Fibroblast of skin of back (primary cell): ENCODE results near the gene AK4. TPM values are rescaled to one million over a fixed set of nuclear protein-coding genes. Genes with fewer than 3 reads are reported as not detected.
"Not testable (repeated sequence)": the region's sequence is repeated elsewhere in the genome, so short reads cannot be mapped to it uniquely, and the experiment has no call there.

Experiments used
- DNase-seq: peaks from one replicate; pipeline ENCODE4 v3.0.0-alpha.2; 2013
- polyA plus RNA-seq, 2 experiments: library from polyadenylated mRNA; unstranded; fragments of 120-200 nt; gene quantifications; one replicate each; pipeline ENCODE4 v1.2.1, GENCODE V29; 2013; ENCODE audit not compliant: insufficient read length in 2 of 2

Gene AK4
- polyA plus RNA-seq (2013, experiment 1 of 2; ENCODE audit: insufficient read length), result 70.2 TPM
- 61.3 TPM for polyA plus RNA-seq (2013, experiment 2 of 2; ENCODE audit: insufficient read length)

DNA sequence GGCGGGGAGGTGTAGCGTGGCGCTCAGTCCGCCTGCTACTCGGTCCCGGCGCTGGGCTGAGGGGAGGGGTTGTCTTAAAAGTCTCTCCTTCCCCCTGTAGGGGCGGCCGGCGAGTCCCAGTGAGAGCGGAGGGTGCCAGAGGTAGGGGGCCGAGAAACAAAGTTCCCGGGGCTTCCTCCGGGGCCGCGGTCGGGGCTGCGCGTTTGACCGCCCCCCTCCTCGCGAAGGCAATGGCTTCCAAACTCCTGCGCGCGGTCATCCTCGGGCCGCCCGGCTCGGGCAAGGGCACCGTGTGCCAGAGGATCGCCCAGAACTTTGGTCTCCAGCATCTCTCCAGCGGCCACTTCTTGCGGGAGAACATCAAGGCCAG lies at the start of gene AK4:
Gene AK4, plus strand, starts transcription at position 26 of the 370 bp plus-strand sequence. Its CDS starts 205 bp downstream, at position 231.
- DNase-seq, result not testable (repeated sequence)

GRCh38 chr1:65103807-65104206 lies 44.2 kb upstream of the AK4 start:
- DNase-seq, result no peak

DNA sequence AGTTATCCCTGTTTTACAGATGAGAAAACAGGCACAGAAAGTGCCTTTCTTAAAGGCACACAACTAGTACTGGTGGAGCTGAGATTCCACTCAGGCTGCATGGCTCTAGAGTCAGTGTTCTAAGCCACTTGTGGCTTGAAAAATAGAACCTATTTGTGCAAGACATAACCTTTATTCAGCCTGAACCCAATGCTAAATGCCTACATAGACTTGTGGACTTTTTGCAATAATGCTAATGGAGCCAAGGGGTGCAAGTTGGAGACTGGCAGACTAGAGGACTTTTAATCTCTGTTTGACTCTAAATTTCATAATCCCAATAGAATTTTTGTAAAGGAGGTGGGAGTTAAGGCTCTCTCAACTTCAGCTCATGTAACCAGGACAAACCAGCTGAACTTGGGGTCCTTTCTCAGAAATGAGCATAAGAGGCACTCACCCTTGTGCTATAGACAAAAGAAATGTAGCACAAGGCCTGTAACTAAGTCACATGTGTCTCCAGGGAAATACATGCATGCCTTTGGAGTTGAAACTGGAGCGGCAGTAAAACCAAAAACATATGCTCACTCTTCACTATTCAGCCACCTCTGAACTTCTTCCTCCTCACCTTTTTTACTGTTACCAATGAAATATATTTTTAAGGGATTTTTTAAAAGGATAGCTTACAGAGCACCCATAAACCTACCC lies 43.0 kb upstream of the AK4 start:
- peak; percentile 44 for DNase-seq

- peak; percentile 42 for DNase-seq
Measured at GRCh38 chr1:65105596-65105995, 42.4 kb upstream of the AK4 start.

DNA sequence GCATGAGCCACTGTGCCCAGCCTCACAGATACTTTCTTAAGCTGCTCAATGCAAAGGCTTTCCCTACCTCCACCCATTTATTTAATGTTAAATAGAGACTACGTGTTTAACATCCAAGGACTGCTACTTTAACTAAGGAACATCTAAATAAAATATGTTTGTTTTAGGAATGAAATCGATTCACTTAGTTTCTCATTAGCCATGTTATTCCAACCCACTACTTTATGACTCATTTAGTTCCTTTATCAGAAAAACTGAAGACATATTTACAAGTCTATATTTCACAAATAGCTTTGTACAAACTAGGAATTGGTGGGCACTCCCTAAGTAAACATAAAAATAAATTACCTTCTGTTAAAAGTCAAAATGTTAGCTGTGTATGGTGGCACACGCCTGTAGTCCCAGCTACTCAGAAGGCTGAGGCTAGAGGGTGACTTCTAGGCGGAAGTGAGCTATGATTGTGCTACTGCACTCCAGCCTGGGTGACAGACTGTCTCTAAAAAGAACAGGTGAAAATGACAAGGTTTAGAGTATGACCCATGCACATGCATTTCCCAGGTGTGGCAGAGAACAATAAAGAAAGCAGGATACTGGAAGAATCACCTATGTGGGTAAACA lies 39.9 kb upstream of the AK4 start:
- DNase-seq, result no peak

GRCh38 chr1:65109487-65109886 lies 38.5 kb upstream of the AK4 start:
- DNase-seq, result no peak

DNA sequence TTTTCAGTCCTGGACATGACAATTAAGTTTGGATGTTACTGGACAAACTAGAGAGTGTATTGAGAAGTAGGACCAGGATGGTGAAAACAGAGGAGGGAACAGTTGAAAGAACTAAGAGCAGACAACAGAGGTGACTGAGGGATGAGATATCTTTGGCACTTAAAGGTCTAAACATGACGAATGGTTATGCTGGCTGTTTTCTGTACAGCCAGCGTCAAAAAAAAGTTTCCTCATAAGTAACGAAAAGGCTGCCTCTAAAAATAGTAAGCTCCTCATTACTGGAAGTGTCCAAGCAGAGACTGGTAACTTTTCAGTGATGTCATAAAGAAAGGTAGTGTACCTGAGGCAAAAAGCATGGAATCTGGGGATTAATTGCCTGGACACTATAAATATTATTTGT lies 35.2 kb upstream of the AK4 start:
- DNase-seq, result no peak

DNA sequence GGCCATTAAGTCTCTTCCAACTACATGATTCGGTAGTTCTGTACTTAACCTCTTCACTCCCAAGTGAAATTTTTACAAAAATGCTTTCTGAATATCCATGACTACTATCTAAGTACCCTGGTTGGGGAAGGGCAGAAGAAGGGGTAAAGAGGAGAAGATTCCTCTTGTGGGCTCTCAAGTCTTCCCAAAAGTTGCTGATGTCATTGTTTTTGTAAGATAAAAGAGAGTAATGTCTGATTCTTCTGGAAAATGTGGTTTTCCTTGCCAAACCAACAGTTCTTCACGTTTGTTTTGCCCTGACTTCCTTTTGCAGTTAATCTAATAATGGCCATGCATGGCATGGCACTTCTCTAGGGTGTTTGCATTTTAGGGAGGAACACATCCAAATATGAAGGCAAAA lies 34.7 kb upstream of the AK4 start:
- DNase-seq, result no peak

GRCh38 chr1:65114322-65114721 lies 33.7 kb upstream of the AK4 start:
- DNase-seq, result peak; percentile 10

- DNase-seq, result peak; percentile 85
Measured at GRCh38 chr1:65119951-65120350, 28.1 kb upstream of the AK4 start.

DNA sequence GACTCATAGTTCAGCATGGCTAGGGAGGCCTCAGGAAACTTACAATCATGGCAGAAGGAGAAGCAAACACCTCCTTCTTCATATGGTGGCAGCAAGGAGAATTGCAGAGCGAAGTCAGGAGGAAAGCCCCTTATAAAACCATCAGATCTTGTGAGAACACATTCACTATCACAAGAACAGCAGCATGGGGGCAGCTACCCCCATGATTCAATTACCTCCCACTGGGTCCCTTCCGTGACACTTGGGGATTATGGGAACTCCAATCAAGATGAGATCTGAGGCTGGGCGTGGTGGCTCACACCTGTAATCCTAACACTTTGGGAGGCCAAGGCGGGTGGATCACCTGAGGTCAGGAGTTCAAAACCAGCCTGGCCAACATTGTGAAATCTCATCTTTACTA lies 18.9 kb upstream of the AK4 start:
- not testable (repeated sequence) for DNase-seq

DNA sequence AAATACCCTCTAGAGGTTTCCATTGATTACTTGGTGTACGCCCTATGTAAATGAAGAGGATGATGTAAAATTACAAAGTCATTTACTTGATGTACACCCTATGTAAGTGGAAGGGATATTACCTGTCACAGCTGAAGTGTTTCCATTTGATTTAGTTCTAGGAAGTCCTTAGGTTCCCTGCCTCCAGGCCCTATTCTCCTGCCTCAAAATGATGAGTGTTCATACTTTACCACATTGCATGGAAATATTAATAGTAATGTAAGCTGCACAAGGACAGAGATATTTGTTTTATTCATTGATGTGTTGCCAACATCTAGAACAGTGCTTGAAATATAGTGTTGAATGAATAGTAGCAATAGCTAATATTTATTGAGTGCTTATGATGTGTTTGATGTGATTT lies 9.5 kb upstream of the AK4 start:
- no peak for DNase-seq

DNA sequence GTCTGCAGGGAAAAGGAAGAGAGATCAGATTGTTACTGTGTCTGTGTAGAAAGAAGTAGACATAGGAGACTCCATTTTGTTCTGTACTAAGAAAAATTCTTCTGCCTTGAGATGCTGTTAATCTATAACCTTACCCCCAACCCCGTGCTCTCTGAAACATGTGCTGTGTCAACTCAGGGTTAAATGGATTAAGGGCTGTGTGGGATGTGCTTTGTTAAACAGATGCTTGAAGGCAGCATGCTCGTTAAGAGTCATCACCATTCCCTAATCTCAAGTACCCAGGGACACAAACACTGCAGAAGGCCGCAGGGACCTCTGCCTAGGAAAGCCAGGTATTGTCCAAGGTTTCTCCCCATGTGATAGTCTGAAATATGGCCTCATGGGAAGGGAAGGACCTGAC lies 8.2 kb upstream of the AK4 start:
- not testable (repeated sequence) for DNase-seq

DNA sequence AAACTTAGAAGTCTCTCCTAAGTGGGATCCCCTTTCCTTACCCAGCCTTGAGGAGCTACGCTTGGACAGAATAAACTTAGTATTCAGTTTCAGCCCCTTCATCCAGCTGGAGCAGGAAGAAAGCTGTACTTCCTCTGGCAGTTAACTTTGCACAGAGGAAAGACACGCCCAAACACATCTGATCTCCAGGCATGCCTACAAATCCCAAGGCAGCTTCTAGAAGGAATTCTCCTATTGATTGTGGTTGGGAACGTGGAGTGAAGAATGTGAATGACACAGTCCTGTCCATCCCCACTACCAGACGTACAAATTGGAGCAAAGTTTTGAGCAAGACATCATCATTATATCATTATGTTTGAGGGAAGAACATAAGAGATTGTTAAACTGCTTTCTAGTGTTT lies 6.6 kb upstream of the AK4 start:
- DNase-seq, result peak; percentile 72

- no peak for DNase-seq
Measured at GRCh38 chr1:65141918-65142317, 6.1 kb upstream of the AK4 start.

DNA sequence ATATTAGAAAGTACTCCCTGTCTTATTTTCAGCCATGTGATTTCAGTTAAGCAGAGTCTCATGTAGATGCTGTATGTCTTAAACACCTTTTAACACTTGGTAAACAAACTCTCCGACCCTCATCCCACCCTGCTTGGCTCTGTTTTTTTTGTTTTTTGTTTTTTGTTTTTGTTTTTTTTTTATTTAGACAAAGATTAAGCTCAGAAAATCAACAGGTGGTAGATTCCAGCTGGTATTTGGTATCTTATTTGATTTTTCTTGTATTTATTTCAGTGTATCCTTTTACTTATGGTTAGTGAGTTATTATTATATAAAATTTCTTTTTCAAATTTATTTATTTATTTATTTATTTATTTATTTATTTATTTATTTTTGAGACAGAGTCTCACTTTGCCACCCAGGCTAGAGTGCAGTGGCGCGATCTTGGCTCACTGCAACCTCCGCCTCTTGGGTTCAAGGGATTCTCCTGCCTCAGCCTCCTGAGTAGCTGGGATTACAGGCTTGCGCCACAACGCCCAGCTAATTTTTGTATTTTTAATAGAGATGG lies 4.8 kb upstream of the AK4 start:
- not testable (repeated sequence) for DNase-seq

- no peak for DNase-seq
Measured at GRCh38 chr1:65146908-65147423, 1.0 kb upstream of the AK4 start.

GRCh38 chr1:65147424-65148177 lies 402 bp upstream of the AK4 start:
- peak; percentile 52 for DNase-seq

DNA sequence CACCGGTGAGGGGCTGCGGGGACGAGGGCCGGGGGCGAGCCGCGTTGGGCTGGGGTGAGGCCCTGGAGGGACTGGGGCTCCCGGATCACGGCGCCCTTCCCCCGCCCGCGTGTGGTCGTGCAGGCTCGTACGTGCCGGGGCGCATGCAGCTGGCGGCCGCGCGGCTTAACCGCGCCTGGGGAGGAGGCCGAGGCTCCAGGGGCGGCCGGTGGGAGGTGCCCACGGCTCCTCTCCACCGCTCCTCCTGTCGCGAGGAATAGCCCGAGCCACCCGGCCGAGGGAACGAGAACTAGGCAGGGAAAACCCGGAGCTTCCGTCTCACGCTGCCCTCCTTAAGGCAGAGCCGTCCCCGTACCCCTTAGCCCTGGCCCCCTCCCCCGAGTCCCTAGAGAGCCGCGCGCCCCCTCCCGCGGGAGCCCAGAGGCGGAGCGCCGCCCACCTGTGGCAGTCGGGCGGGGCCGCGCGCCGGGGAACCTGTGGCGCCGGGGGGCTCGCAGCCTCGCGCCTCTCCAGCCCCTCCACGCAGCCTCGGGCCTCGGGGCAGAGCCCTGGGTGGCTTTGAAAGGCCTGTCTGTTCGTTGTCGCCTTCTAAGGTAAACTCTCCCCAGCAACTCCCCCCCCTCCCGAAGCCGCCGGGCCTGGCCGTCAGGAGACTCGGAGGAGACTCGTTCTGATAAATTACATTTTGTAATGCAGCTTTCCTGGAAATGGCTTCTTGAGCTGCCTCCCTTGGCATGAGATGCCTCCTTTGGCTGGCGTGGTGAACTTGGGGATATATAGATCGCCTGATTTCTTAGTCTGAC lies 746 bp downstream of the AK4 start:
- DNase-seq, result peak; percentile 84

DNA sequence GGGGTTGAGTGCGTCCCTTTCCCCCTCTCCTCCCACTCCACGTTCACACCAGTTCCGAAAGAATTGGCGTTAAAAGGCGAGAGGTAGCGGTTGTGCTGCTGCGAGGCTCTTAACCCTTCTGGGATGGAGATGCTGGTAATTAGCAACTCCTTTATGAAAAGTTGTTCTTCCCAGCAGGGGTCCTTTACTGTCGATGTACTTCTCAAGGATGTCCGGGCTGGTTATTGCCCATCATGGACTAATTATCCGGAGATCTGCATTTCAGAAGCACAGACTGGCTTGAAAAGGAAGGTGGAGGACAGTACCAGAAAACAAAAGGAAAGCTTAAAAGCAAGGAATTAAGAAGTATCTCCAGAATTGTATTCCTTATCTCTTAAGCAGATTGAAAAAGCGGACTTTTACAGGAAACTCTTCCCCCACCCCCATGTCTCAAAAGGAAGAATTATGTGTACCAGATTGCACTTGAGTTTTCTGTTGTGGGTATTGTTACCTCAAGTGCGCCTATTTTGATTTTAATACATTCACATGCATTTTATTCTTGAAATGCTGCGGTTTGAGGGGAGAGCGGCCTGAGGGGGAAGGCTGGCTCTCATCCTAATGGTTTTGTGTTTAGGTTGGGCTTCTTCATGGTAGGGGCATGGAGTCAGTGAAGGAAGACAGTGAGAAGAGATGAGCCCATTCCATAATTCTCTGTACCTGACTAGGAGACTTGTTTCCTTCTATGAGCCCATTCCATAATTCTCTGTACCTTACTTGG lies 1.5 kb downstream of the AK4 start:
- DNase-seq, result peak; percentile 36

- DNase-seq, result no peak
Measured at GRCh38 chr1:65150108-65150463, 2.1 kb downstream of the AK4 start.
